HG03175 (cell line): ENCODE measurements around the gene ZNF691.
"Not testable (repeated sequence)": the region's sequence is repeated elsewhere in the genome, so short reads cannot be mapped to it uniquely, and the experiment has no call there.

ENCODE experiments used
- ATAC-seq: cut with Tn5 transposase; IDR thresholded peaks from one replicate; pipeline ENCODE4 v1.9.1; 2021; ENCODE audit warnings: mild to moderate bottlenecking, moderate library complexity; ENCODE audit not compliant: unreplicated experiment

ZNF691 gene

GRCh38 chr1:42856554-42856953 is 10.1 kb downstream of the ZNF691 start:
- ATAC-seq: not testable (repeated sequence)

GRCh38 chr1:42859366-42859765 is 13.0 kb downstream of the ZNF691 start:
- not testable (repeated sequence) for ATAC-seq

GRCh38 chr1:42860339-42861013 is 14.1 kb downstream of the ZNF691 start:
- no peak for ATAC-seq

DNA sequence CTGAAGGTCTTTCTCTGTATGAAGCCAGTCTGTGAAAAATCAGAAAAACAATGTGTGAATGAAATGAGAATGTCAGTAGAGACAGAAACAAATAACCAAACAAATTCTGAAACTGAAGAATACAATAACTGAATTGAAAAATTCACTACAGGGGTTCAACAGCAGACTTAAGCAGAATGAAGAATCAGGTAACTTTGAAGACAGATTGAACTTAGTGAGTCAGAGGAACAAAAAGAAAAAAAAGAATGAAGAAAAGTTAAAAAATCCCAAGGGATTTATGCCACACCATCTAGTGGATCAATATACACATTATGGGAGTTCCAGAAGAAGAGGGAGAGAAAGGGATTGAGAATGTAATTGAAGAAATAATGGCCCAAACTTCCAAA is 14.6 kb downstream of the ZNF691 start:
- no peak for ATAC-seq

GRCh38 chr1:42866549-42866948 is 20.1 kb downstream of the ZNF691 start:
- ATAC-seq: no peak

DNA sequence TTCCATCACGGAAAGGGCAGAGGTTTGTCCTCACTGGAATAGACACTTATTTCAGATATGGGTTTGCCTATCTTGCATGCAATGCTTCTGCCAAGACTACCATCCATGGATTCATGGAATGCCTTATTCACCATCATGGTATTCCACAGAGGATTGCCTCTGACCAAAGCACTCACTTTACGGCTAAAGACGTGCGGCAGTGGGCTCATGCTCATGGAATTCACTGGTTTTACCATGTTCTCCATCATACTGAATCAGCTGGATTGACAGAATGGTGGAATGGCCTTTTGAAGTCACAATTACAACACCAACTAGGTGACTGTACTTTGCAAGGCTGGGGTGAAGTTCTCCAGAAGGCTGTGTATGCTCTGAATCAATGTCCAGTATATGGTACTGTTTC is 22.1 kb downstream of the ZNF691 start:
- not testable (repeated sequence) for ATAC-seq

DNA sequence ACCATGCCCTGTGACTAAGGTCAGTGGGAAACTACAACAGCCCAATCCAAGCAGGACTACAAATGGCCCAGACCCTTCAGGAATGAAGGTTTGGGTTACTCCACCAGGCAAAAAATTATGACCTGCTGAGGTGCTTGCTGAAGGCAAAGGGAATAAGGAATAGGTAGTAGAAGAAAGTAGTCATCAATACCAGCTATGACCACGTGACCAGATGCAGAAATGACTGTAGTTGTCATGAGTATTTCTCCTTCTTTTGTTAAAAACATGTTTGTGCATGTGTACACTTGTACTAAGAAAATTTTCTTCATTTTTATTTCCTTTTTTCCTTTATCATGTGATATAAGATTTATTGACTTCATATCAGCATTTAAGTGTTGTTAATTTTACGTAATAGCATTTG is 22.8 kb downstream of the ZNF691 start:
- not testable (repeated sequence) for ATAC-seq

DNA sequence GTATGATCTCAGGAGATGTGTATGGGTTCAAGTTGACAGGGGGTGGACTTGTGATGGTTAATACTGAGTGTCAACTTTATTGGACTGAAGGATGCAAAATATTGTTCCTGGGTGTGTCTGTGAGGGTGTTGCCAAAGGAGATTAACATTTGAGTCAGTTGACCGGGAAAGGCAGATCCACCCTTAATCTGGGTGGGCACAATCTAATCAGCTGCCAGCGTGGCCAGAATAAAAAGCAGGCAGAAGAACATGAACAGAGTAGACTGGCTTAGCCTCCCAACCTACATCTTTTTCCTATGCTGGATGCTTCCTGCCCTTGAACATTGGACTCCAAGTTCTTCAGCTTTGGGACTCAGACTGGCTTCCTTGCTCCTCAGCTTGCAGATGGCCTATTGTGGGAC is 23.3 kb downstream of the ZNF691 start:
- ATAC-seq: not testable (repeated sequence)

DNA sequence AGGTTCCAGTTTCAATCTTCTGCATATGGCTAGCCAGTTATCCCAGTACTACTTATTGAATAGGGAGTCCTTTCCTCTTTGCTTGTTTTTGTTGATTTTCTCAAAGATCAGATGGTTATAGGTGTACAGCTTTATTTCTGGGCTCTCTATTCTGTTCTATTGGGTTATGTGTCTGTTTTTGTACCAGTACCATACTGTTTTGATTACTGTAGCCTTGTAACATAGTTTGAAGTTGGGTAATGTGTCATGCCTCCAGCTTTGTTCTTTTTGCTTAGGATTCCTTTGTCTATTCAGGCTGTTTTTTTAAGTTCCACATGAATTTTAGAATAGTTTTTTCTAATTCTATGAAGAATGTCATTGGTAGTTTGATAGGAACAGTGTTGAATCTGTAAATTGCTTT is 26.7 kb downstream of the ZNF691 start:
- not testable (repeated sequence) for ATAC-seq

- ATAC-seq: no peak
Measured at GRCh38 chr1:42873670-42874069, 27.3 kb downstream of the ZNF691 start.

DNA sequence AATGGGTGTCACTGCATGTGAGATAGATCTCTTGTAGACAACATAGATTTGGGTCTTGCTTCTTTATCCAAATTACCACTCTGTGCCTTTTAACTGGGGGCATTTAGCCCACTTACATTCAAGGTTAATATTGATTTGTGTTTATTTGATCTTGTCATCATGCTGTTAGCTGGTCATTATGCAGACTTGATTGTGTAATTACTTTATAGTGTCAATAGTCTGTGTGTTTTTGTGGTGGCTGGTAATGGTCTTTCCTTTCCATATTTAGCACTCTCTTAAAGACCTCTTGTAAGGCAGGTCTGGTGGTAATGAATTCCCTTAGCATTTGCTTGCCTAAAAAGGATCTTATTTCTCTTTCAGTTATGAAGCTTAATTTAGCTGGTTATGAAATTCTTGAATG is 29.6 kb downstream of the ZNF691 start:
- no peak for ATAC-seq

- no peak for ATAC-seq
Measured at GRCh38 chr1:42877380-42877779, 31.0 kb downstream of the ZNF691 start.

GRCh38 chr1:42880384-42880783 is 34.0 kb downstream of the ZNF691 start:
- no peak for ATAC-seq

- ATAC-seq: no peak
Measured at GRCh38 chr1:42886046-42886739, 39.8 kb downstream of the ZNF691 start.

GRCh38 chr1:42886800-42887199 is 40.4 kb downstream of the ZNF691 start:
- no peak for ATAC-seq

- no peak for ATAC-seq
Measured at GRCh38 chr1:42887366-42887765, 41.0 kb downstream of the ZNF691 start.

- ATAC-seq: no peak
Measured at GRCh38 chr1:42888013-42888633, 41.7 kb downstream of the ZNF691 start.

GRCh38 chr1:42889264-42889663 is 42.9 kb downstream of the ZNF691 start:
- no peak for ATAC-seq

- no peak for ATAC-seq
Measured at GRCh38 chr1:42891465-42892138, 45.2 kb downstream of the ZNF691 start.

GRCh38 chr1:42899960-42900359 is 53.5 kb downstream of the ZNF691 start:
- not testable (repeated sequence) for ATAC-seq
